OCI-LY1 (cell line): Measurements from ENCODE around the gene RUNX1.

Experiments
- EZH2 ChIP-seq: fragments of 200-600 bp; sonication (generic), shearing (Covaris generic); IDR thresholded peaks from 2 replicates; pipeline ENCODE4 v1.8.0; 2017; ENCODE audit warnings: borderline replicate concordance, mixed run types, mild to moderate bottlenecking, antibody characterized with exemption, low read length, moderate library complexity, mixed read lengths
- TF ChIP-seq, protein P1 (sequence below): fragments of 200-600 bp; sonication (generic), shearing (Covaris generic); IDR thresholded peaks from 2 replicates; pipeline ENCODE4 v1.5.1; 2017; ENCODE audit warnings: mild to moderate bottlenecking, antibody characterized with exemption, low read length, moderate library complexity, mixed read lengths

DNA sequence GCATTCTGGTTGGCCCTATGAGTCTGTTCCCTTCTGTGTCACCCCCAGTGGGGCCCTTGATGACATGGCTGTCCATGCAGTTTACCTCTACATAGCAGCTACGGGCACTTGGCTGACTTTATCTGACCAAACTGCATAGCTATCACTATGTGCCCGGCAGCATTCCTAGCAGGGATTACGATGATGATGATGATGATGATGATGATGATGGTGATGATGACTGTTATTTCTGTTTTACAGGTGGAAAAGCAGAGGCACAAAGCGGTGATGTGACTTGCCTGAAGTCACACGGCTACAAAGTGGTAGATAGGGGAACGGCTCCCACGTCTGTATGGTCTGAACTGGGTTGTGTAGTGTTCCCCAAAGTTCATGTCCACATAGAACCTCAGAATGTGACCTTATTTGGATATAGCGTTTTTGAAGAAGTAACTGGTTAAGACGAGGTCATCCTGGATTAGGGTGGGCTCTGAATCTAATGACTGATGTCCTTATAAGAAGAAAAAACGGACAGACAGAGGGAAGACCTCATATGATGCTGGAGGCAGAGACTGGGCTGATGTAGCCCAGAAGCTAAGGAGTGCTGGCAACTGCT lies 57.6 kb downstream of the RUNX1 start:
- TF ChIP-seq, protein P1, sequence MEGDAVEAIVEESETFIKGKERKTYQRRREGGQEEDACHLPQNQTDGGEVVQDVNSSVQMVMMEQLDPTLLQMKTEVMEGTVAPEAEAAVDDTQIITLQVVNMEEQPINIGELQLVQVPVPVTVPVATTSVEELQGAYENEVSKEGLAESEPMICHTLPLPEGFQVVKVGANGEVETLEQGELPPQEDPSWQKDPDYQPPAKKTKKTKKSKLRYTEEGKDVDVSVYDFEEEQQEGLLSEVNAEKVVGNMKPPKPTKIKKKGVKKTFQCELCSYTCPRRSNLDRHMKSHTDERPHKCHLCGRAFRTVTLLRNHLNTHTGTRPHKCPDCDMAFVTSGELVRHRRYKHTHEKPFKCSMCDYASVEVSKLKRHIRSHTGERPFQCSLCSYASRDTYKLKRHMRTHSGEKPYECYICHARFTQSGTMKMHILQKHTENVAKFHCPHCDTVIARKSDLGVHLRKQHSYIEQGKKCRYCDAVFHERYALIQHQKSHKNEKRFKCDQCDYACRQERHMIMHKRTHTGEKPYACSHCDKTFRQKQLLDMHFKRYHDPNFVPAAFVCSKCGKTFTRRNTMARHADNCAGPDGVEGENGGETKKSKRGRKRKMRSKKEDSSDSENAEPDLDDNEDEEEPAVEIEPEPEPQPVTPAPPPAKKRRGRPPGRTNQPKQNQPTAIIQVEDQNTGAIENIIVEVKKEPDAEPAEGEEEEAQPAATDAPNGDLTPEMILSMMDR, result no peak
- TF ChIP-seq EZH2, result no peak
